Measurements from ENCODE around the gene DCAF17.
"Not testable (repeated sequence)": the region's sequence is repeated elsewhere in the genome, so short reads cannot be mapped to it uniquely, and the experiment has no call there.

DCAF17 gene

GRCh38 chr2:171410101-171410500 lies 23.9 kb upstream of the DCAF17 start:
- in situ Hi-C loops (cut with MboI; ENCODE audit: low sequenced_read_pairs), result loop anchor here (10.0 kb wide), 1 partner anchor 435 kb away; no protein-coding TSS in a partner anchor

GRCh38 chr2:171410624-171411023 lies 23.4 kb upstream of the DCAF17 start:
- in situ Hi-C loops (cut with MboI; ENCODE audit: low sequenced_read_pairs), result loop anchor here (10.0 kb wide), 1 partner anchor 436 kb away; no protein-coding TSS in a partner anchor

DNA sequence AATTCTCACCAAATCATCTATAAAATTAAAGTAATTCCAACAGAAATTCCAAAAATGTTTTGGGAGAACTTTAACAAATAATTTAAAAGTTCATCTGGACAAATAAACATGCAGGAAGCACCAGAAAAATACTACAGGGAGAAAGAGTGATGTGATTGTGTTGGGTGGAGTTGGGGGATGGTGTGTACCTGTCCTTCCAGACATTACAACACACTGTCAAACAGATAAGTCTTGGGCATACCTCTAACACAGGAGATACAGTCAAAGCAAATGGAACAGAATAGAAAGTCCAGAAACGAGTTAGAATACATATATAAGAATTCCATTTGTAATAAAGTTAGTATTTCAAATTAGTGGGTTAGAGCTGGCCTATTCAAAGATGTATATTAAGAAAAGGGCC lies 22.8 kb upstream of the DCAF17 start:
- in situ Hi-C loops (cut with MboI; ENCODE audit: low sequenced_read_pairs), result loop anchor here (10.0 kb wide), 1 partner anchor 436 kb away; no protein-coding TSS in a partner anchor

- in situ Hi-C loops (cut with MboI; ENCODE audit: low sequenced_read_pairs), result loop anchor here (10.0 kb wide), 1 partner anchor 437 kb away; no protein-coding TSS in a partner anchor
Observed at GRCh38 chr2:171411791-171412483, 22.1 kb upstream of the DCAF17 start.

DNA sequence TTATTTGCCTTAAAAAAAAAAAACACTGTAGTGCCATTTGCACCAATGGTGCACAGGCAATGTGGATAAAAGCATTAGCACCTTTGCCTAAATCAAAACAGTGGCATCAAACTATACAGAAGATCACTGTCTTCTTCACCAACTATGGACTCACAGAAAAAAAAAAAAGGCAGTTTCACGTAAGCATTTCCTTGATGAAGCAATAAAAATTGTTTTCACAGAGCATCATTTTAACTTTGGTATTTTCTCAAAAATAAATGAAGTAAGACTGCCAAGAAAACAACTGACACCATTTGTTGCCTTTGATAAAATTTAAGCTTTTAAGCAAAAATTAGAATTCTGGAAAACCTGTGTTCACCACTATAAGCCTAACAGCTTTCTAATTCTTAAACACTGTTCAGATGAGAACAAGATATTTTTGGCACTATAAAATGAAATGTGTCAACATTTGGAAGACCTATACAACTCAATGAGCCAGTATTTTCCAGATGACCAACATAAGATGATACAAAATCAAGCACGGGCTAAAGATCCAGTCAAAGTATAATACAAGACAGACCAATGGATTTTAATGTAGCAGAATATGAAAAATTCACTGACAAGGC lies 21.4 kb upstream of the DCAF17 start:
- in situ Hi-C loops (cut with MboI; ENCODE audit: low sequenced_read_pairs), result loop anchor here (10.0 kb wide), 1 partner anchor 438 kb away; no protein-coding TSS in a partner anchor

- in situ Hi-C loops (cut with MboI; ENCODE audit: low sequenced_read_pairs), result loop anchor here (10.0 kb wide), 1 partner anchor 440 kb away; no protein-coding TSS in a partner anchor
Observed at GRCh38 chr2:171414645-171415044, 19.4 kb upstream of the DCAF17 start.

DNA sequence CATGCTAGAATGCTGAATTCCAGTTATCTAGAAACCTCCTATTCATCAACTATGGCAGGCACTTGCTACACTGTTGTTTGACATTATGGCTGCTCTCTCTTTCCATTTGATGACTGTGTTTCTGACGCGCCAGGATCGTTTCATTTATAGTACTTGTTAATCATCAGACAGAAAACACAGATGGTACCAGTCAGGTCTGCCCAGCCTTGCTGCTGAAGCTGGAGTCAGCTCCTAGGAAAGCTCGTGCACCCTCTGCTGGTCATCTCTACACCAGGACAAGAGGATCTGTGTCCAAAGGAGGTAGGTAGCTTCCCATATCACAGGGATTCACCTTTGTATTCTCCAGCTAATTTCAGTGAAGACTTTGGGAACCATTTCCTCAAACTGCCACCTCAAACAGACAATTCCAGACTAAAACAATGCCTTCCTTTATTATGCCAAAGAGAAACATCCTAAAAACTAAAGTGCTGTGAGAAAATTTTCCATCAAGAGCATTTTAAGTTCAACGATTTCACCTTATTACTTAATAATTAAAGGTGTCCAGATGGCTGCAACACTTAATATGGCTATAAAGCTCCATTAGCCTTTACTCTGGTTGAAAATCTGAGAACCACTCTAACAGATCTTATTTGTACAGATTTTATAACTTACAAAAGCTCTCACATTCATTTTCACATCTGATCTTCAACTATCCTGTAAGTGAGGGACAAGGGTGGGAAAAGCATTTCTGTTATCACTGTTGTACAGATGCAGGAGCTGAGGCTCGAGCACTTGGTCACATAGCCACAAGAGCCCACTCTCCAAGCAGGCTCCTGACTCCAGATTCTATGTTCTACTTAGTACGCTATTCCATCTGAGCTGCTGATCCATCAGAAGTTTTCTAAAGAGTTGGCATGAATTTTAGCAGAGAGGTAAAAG lies 17.8 kb upstream of the DCAF17 start:
- in situ Hi-C loops (cut with MboI; ENCODE audit: low sequenced_read_pairs), result loop anchor here (10.0 kb wide), 1 partner anchor 441 kb away; no protein-coding TSS in a partner anchor

DNA sequence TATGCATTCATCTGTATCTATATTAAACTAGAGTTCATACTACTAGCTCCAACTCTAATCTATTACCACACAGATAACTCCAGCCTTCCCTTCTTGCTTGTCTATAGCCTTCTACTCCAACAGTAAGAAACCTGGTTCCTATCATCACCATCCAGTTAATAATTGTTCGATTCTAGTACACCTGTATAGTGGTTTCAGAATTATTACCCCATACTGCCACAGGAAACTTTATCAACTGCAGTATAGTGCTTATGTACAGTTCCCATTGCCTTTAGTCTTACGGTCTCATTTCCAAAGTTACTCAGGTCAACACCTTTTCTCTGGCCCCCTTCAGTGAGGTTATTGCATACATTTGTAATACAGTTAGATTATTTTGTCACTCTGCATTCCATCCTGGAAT lies 14.7 kb upstream of the DCAF17 start:
- in situ Hi-C loops (cut with MboI; ENCODE audit: low sequenced_read_pairs), result loop anchor here (10.0 kb wide), 1 partner anchor 445 kb away; no protein-coding TSS in a partner anchor

DNA sequence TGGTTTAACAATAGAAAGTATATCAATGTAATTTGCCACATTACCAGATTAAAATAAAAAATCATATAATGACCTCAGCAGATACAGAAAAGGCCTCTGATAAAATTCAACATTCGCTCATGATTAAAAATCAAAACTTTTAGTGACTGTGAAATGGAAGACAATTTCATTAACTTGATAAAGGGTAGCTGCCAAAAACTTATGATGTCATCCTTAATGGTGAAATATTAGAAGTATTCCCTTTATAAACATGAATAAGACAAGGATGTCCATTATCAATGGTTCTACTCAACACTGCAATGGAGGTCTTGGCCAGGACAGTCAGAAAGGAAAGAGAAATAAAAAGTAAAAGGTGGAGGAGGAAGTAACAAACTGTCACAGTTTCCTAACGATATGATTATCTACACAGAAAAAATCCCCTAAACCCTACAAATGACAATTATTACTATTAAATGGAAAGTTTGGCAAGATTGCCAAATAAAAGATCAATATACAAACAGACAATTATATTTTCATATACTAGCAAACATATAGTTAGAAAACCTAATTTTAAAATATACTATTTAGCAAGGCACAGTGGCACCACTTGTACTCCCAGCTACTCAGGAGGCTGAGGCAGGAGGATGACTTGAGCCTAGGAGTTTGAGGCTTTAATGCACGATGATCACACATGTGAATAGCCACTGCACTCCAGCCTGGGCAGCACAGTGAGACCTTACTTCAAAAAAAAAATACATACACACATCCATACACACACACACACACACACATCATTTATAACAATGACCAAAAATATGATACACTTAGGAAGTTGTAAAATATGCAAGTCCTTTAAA lies 13.1 kb upstream of the DCAF17 start:
- in situ Hi-C loops (cut with MboI; ENCODE audit: low sequenced_read_pairs), result no loop called here

- in situ Hi-C loops (cut with MboI; ENCODE audit: low sequenced_read_pairs), result not testable (repeated sequence)
Observed at GRCh38 chr2:171422710-171423495, 11.1 kb upstream of the DCAF17 start.

DNA sequence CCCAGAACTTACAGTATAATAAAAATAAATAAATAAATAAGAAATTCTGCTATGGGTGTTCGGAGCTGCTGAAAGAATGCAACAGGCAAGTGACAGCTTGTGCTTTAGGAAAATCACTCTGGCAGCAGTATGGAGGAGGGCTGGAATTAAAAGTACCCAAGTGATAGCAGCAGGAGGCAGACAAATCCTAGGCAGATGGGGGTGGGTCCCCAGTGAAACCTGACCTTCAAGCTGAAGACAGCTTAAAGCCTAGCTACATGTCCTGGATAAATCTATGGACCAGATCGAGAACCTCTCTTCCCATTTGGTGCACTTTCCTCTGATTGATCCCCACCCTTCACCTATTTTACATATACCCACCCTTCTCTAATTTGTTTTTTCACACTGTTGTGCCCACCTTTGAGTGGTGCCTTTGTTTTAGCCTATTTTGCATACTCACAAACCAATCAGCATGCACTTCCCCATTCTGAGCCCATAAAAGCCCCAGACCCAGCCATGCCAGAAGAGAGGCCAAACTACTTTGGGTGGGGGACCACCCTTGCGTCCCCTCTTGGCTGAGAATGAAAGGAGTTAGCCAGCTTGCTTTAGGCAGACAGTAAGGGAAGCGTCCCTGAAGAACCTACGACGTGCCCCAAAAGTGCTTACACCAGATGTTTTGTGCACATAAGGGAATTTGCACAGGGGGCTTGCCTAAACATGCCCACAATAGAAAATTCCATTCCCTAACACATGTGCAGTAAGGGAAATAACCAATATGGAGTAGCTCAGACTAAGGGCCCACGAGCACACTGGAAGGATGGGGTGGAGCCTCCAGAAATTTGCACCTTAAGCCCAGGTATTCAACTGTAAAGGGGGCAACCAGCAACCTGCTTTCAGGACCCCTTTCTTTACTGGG lies 3.3 kb upstream of the DCAF17 start:
- in situ Hi-C loops (cut with MboI; ENCODE audit: low sequenced_read_pairs), result no loop called here

GRCh38 chr2:171431677-171432167 lies 2.3 kb upstream of the DCAF17 start:
- in situ Hi-C loops (cut with MboI; ENCODE audit: low sequenced_read_pairs), result no loop called here

DNA sequence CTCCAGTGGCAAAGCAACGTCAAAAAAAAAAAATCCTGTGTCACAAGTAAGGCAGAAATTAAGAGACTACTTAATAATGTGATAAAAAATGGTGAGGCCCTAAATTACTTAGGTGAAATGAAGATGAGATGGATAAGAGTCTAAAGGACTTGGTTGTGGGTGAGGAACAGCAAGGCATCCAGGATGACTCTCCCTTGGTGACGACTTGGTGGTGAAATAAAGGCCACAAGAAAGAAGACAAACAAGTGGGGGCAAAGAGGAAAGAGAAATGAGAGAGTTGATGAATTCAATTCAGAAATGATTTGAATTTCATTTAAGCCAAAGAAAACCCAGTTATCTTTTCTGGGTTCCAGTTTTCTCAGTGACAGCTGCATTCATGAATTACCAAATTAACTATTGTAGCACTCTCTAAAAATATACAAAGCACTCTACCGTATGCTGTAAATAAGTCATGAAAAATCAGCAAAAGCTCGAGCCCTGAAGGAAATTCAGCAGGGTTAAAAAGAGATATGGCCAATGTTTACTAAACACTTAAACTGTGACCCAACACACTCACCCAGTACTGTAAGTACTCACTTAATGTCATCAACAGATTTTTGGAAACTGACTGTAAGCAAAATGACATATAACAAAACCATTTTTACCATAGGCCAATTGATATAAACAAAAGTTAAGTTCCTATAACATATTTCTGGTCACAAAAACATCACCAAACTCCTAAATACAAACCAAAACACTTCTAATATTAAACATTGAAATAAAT lies 1.6 kb upstream of the DCAF17 start:
- in situ Hi-C loops (cut with MboI; ENCODE audit: low sequenced_read_pairs), result no loop called here

DNA sequence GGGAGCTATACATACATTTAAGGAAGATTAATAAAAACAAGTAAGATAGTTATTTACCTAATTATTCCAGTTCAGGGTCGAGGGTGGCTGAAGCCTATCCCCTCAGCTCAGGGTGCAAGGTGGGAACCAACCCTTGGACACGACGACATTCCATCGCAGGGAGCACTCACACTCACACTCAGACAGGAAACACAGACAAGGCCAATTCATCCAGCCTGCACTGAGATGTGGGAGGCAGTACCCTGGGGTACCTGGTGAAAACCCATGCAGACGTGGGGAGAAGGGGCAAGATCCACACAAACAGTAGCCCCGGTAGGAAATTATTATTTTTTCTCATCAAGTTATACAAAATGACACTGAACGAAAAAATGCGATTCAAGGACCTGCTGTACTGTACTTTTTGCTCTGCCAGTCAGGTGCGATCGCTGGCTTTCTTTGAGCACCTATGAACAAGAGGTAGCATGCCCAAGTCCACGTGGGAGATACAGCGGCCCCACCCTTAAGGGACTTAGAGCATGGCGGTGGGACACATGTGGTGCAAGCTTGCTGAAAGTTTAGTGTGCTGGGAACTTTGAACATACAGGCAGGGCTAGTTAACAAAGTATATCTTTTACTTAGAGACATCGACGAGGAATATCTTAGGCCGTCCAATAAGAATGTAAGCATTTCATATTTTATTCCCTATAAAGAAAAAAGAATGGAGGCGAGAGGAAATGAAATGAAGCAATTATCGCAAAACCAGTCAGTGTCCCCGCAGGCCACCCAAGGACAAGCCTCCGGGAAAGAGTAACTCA lies 860 bp upstream of the DCAF17 start:
- in situ Hi-C loops (cut with MboI; ENCODE audit: low sequenced_read_pairs), result no loop called here

GRCh38 chr2:171433763-171434012 lies 338 bp upstream of the DCAF17 start, which contains the start of gene METTL8:
TSS of gene METTL8 (minus strand) at chr2:171433990. CDS start at chr2:171392185, 41,805 bp downstream.
- in situ Hi-C loops (cut with MboI; ENCODE audit: low sequenced_read_pairs), result no loop called here

DNA sequence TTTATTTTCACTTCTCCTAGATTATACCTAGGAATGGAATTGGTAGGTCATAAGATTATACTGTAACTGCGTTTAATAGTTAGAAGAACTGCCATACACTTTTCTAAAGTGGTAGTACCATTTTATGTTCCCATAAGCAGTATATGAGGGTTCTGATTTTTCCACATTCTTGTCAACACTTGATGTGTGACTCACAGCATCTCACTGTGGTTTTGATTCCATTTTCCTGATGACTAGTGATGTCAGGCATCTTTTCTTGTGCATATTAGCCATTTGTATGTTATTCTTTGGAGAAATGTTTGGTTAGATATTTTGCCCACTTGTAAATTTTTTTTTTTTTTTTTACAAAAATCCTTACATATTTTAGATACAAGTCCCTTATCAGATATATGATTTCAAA lies 2.3 kb downstream of the DCAF17 start:
- in situ Hi-C loops (cut with MboI; ENCODE audit: low sequenced_read_pairs), result no loop called here

GRCh38 chr2:171441470-171441869 lies 7.4 kb downstream of the DCAF17 start:
- in situ Hi-C loops (cut with MboI; ENCODE audit: low sequenced_read_pairs), result no loop called here

Measured in HL-60/S4 (cell line).